Glutamatergic neuron (in vitro differentiated cells): ENCODE data around the gene B3GAT1. TPM values are rescaled to one million over a fixed set of nuclear protein-coding genes. Genes with fewer than 3 reads are reported as not detected.

ENCODE experiments used
- DNase-seq: peaks from one replicate; pipeline ENCODE4 v3.0.0; 2022
- H3K27ac Mint-ChIP-seq: one replicate; pipeline ENCODE4 v1.8.0; 2020; ENCODE audit warnings: mild to moderate bottlenecking, mixed read lengths, inconsistent platforms; ENCODE audit not compliant: unreplicated experiment
- H3K27me3 Mint-ChIP-seq: one replicate; pipeline ENCODE4 v1.8.0; 2020; ENCODE audit warnings: mild to moderate bottlenecking, moderate library complexity, mixed read lengths, inconsistent platforms; ENCODE audit not compliant: unreplicated experiment
- H3K36me3 Mint-ChIP-seq: one replicate; pipeline ENCODE4 v1.8.0; 2020; ENCODE audit warnings: mild to moderate bottlenecking, mixed read lengths, inconsistent platforms; ENCODE audit not compliant: unreplicated experiment
- H3K4me1 Mint-ChIP-seq: one replicate; pipeline ENCODE4 v1.8.0; 2020; ENCODE audit warnings: mild to moderate bottlenecking, low read depth, mixed read lengths, inconsistent platforms; ENCODE audit not compliant: unreplicated experiment
- H3K4me3 Mint-ChIP-seq: one replicate; pipeline ENCODE4 v1.8.0; 2020; ENCODE audit warnings: mild to moderate bottlenecking, mixed read lengths, inconsistent platforms; ENCODE audit not compliant: unreplicated experiment
- H3K9me3 Mint-ChIP-seq: one replicate; pipeline ENCODE4 v1.8.0; 2020; ENCODE audit warnings: mild to moderate bottlenecking, moderate library complexity, mixed read lengths, inconsistent platforms; ENCODE audit not compliant: unreplicated experiment
- CTCF ChIP-seq: fragments of 200-600 bp; sonication (generic); IDR thresholded peaks from one replicate; pipeline ENCODE4 v1.5.0; 2021; ENCODE audit not compliant: partially characterized antibody, unreplicated experiment
- total RNA-seq: library from RNA; stranded (reverse); fragmentation: NEBNext Ultra II Directional; extraction: Animal tissue kit (Norgen Biotek cat#: 25700); gene quantifications from one replicate; pipeline ENCODE4 v1.2.1, GENCODE V29; 2021; ENCODE audit not compliant: unreplicated experiment

The B3GAT1 gene
- total RNA-seq, 1 donor from 2014 or later, result 240 TPM

- no peak overlapping the region for H3K27ac Mint-ChIP-seq
- peaks cover 8% of the 10 kb centered on the region for H3K36me3 Mint-ChIP-seq
- peaks cover 11% of the 10 kb centered on the region for H3K9me3 Mint-ChIP-seq
- no peak overlapping the region for H3K4me3 Mint-ChIP-seq
- DNase-seq, result no peak
- peaks cover 8% of the 10 kb centered on the region for H3K4me1 Mint-ChIP-seq
- no peak for TF ChIP-seq CTCF
- peaks cover 5% of the 10 kb centered on the region for H3K27me3 Mint-ChIP-seq
Measured at GRCh38 chr11:134452838-134453155, 40.8 kb upstream of the B3GAT1 start.

GRCh38 chr11:134452026-134452837 lies 40.2 kb upstream of the B3GAT1 start:
- H3K36me3 Mint-ChIP-seq, result peaks cover 7% of the 10 kb centered on the region
- no peak overlapping the region for H3K27ac Mint-ChIP-seq
- no peak for DNase-seq
- TF ChIP-seq CTCF, result no peak
- H3K27me3 Mint-ChIP-seq, result peaks cover 5% of the 10 kb centered on the region
- H3K9me3 Mint-ChIP-seq, result peaks cover 11% of the 10 kb centered on the region
- no peak overlapping the region for H3K4me3 Mint-ChIP-seq
- peaks cover 8% of the 10 kb centered on the region for H3K4me1 Mint-ChIP-seq

- DNase-seq, result no peak
- no peaks in the 10 kb centered on the region for H3K4me1 Mint-ChIP-seq
- TF ChIP-seq CTCF, result no peak
- H3K27me3 Mint-ChIP-seq, result peaks cover 5% of the 10 kb centered on the region
- peaks cover 7% of the 10 kb centered on the region for H3K36me3 Mint-ChIP-seq
- no peak overlapping the region for H3K4me3 Mint-ChIP-seq
- H3K27ac Mint-ChIP-seq, result no peak overlapping the region
- peaks cover 11% of the 10 kb centered on the region for H3K9me3 Mint-ChIP-seq
Measured at GRCh38 chr11:134450186-134450585, 38.1 kb upstream of the B3GAT1 start.

- Mint-ChIP-seq H3K4me3 (no peak overlapping the region), H3K9me3 (peaks cover 7% of the 10 kb centered on the region), H3K27me3 (peaks cover 5% of the 10 kb centered on the region), H3K36me3 (peaks cover 2% of the 10 kb centered on the region), H3K27ac (no peak overlapping the region), H3K4me1 (no peaks in the 10 kb centered on the region)
- no peak for TF ChIP-seq CTCF
- no peak for DNase-seq
Measured at GRCh38 chr11:134449713-134450112, 37.7 kb upstream of the B3GAT1 start.

- no peak for TF ChIP-seq CTCF
- no peak overlapping the region for H3K4me3 Mint-ChIP-seq
- peaks cover 3% of the 10 kb centered on the region for H3K36me3 Mint-ChIP-seq
- H3K27me3 Mint-ChIP-seq, result peaks cover 5% of the 10 kb centered on the region
- H3K27ac Mint-ChIP-seq, result no peak overlapping the region
- no peaks in the 10 kb centered on the region for H3K4me1 Mint-ChIP-seq
- DNase-seq, result no peak
- H3K9me3 Mint-ChIP-seq, result peaks cover 6% of the 10 kb centered on the region
Measured at GRCh38 chr11:134449051-134449450, 37.0 kb upstream of the B3GAT1 start.
